HFFc6 (cell line): ENCODE data around the gene LSM6. TPM values are rescaled to one million over a fixed set of nuclear protein-coding genes. Genes with fewer than 3 reads are reported as not detected.

Source experiments
- DNase-seq: peaks from one replicate; pipeline ENCODE4 v3.0.0-alpha.2; 2018
- H3K27ac Mint-ChIP-seq: 2 replicates; pipeline ENCODE4 v1.8.0; 2020; ENCODE audit warnings: mild to moderate bottlenecking, mixed read lengths
- H3K27me3 Mint-ChIP-seq: 2 replicates; pipeline ENCODE4 v1.8.0; 2021; ENCODE audit warnings: mild to moderate bottlenecking, moderate library complexity, mixed read lengths; ENCODE audit not compliant: insufficient read depth
- H3K36me3 Mint-ChIP-seq: 2 replicates; pipeline ENCODE4 v1.8.0; 2021; ENCODE audit warnings: low read depth, mixed read lengths
- H3K4me1 Mint-ChIP-seq: 2 replicates; pipeline ENCODE4 v1.8.0; 2020; ENCODE audit warnings: low read depth, mixed read lengths
- H3K4me3 Mint-ChIP-seq: 2 replicates; pipeline ENCODE4 v1.8.0; 2020; ENCODE audit warnings: mild to moderate bottlenecking, moderate library complexity, mixed read lengths
- H3K9me3 Mint-ChIP-seq: 2 replicates; pipeline ENCODE4 v1.8.0; 2020; ENCODE audit warnings: mild to moderate bottlenecking, mixed read lengths
- total RNA-seq, 6 experiments: library from RNA; stranded (reverse); fragmentation: NEBNext Ultra II Directional; extraction: Animal tissue kit (Norgen Biotek cat#: 25700); gene quantifications; 2 replicates in 1 of 6; 3 replicates in 5 of 6; pipeline ENCODE4 v1.2.3, GENCODE V29; 2021
- TF ChIP-seq, protein P1 (sequence below): fragments of 200-600 bp; sonication (generic); IDR thresholded peaks from 2 replicates; pipeline ENCODE4 v1.5.0; 2021; ENCODE audit warnings: antibody characterized with exemption, mild to moderate bottlenecking

LSM6 gene
- total RNA-seq, 6 experiments from 2014 or later: 18.8 to 27.9 (median 21.7) TPM

DNA sequence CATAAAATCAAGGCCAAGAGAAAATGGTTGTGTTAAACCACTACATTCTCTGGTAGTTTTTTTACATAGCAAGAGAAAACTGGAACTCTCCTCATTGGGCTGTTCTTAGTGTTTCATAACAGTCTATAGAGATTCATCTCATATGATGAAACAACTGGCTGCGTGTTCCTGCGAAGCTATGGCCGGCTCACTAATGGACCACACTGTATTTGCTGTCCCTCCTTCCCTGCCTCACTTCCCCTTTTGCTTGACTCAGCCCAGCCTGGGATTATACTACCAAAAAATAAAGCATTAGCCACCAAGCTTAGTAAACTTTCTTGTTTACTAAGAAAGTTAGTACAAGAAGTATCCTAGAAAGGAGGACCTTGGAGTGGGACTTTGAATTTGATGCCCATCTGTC lies 31.6 kb upstream of the LSM6 start:
- Mint-ChIP-seq H3K4me3 (no peak overlapping the region), H3K27ac (no peak overlapping the region), H3K9me3 (no peaks in the 10 kb centered on the region), H3K36me3 (no peaks in the 10 kb centered on the region), H3K4me1 (no peaks in the 10 kb centered on the region), H3K27me3 (no peaks in the 10 kb centered on the region; the same call in 1 of the 2 replicates)
- DNase-seq: no peak
- TF ChIP-seq, protein P1, sequence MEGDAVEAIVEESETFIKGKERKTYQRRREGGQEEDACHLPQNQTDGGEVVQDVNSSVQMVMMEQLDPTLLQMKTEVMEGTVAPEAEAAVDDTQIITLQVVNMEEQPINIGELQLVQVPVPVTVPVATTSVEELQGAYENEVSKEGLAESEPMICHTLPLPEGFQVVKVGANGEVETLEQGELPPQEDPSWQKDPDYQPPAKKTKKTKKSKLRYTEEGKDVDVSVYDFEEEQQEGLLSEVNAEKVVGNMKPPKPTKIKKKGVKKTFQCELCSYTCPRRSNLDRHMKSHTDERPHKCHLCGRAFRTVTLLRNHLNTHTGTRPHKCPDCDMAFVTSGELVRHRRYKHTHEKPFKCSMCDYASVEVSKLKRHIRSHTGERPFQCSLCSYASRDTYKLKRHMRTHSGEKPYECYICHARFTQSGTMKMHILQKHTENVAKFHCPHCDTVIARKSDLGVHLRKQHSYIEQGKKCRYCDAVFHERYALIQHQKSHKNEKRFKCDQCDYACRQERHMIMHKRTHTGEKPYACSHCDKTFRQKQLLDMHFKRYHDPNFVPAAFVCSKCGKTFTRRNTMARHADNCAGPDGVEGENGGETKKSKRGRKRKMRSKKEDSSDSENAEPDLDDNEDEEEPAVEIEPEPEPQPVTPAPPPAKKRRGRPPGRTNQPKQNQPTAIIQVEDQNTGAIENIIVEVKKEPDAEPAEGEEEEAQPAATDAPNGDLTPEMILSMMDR: no peak

DNA sequence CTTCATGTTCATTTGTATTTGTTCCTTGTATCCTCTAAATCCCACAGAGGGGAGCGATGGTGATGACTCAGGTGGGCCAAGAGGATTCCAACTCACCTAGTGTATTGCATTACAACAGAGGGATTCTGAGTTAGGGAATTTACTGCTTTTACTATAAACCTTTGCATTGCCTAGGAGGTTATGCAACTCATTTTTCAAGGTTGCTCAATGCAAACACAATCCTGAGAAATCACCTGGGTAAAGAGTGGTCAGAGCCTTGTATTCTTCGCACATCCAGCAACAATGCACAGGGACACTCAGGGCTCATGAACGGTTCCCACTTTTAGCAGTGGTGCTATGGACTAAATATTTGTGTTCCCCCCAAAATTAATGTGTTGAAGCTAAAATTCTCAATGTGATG lies 28.6 kb upstream of the LSM6 start:
- TF ChIP-seq, protein P1: no peak
- Mint-ChIP-seq H3K27me3 (no peaks in the 10 kb centered on the region; the same call in 1 of the 2 replicates), H3K4me1 (no peaks in the 10 kb centered on the region), H3K9me3 (no peaks in the 10 kb centered on the region), H3K27ac (no peak overlapping the region), H3K4me3 (no peak overlapping the region), H3K36me3 (no peaks in the 10 kb centered on the region)
- no peak for DNase-seq

DNA sequence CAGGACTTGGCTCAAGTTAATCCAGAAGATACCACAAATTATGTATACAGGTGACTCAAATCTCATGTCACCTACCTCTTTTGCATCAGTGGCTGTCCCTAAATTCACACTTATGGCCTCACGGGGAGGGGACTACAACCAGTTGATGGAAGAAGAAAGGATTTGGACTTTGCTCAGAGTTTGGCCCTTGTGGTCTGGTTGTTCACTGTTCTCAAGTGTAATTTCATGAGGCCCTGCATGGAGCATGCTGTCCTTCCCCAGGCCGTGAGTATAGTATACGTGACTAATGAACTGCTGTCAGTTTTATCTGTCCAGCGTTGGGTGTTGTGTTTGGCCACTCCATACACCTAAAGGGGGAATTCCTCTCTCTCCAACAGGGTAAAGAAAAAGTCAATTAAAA lies 27.5 kb upstream of the LSM6 start:
- Mint-ChIP-seq H3K36me3 (no peaks in the 10 kb centered on the region), H3K4me3 (no peak overlapping the region), H3K27ac (no peak overlapping the region), H3K9me3 (no peaks in the 10 kb centered on the region), H3K27me3 (no peaks in the 10 kb centered on the region; the same call in 1 of the 2 replicates), H3K4me1 (no peaks in the 10 kb centered on the region)
- TF ChIP-seq, protein P1: no peak
- no peak for DNase-seq

DNA sequence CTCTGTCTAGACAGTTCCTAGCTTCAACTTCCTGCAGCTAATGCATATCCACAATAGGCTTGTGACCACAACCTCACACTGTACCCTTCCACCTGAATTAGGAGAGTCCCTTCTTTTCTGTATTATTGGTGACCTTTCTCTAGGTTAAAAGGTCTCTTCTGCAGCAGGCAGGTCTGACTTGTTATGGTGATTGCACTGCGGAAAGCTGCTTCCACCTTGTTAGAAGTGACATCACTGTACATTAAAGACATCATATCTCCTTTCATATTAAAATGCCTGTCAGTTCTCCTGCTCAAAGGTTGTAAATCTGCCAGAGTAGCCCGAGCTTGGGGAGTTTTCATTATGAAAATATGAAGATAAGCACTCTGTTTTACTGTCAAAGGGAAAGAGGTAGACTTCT lies 21.5 kb upstream of the LSM6 start:
- no peak for DNase-seq
- H3K27me3 Mint-ChIP-seq: no peaks in the 10 kb centered on the region; the same call in none of the 2 replicates
- no peak overlapping the region for H3K4me3 Mint-ChIP-seq
- H3K9me3 Mint-ChIP-seq: peaks cover 6% of the 10 kb centered on the region; the same call in 1 of the 2 replicates
- H3K27ac Mint-ChIP-seq: no peak overlapping the region
- H3K36me3 Mint-ChIP-seq: no peaks in the 10 kb centered on the region
- no peaks in the 10 kb centered on the region for H3K4me1 Mint-ChIP-seq
- TF ChIP-seq, protein P1: no peak

DNA sequence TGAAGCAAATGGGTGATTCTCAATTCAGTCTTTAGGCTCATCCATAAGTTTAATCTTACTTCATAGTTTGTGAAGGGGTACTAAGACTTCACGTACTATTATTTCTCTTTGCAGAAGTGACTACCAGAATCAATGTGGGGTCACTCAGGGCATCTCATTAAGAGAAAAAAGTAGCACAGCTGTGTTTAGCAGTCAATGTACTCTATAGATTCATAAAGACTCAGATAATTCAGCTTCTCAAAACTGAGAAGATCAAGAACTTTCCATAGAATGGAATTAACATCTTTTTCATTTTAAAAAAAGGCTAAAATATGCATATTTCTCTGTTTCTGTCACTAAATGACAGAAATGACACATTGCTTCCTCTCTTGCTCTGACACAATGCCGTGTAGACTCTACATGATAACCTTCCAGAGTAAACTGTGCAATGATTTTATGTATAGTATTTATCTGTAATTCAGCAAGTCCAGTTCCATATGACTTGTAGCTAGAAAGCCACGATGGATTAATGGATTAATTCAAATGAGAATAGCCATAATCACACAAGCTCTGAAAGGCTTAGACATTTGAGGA lies 20.3 kb upstream of the LSM6 start:
- Mint-ChIP-seq H3K27ac (no peak overlapping the region), H3K27me3 (no peaks in the 10 kb centered on the region; the same call in none of the 2 replicates), H3K36me3 (no peaks in the 10 kb centered on the region), H3K9me3 (peaks cover 6% of the 10 kb centered on the region; the same call in 1 of the 2 replicates), H3K4me3 (no peak overlapping the region), H3K4me1 (peaks cover 6% of the 10 kb centered on the region; the same call in 1 of the 2 replicates)
- TF ChIP-seq, protein P1: no peak
- no peak for DNase-seq
